SK-N-SH treated with all-trans-retinoic acid at 6 μM for 48 hours (cell line): ENCODE data around the gene UCP2.

Experiments used
- PPARA ChIP-seq: fragments of 250-450 bp; sonication (Bioruptor Pico); IDR thresholded peaks from 2 replicates; pipeline ENCODE4 v1.5.0; 2020; ENCODE audit warnings: mild to moderate bottlenecking, borderline replicate concordance
- SNAI2 ChIP-seq: fragments of 250-450 bp; sonication (Bioruptor Pico); IDR thresholded peaks from 2 replicates; pipeline ENCODE4 v1.5.0; 2020; ENCODE audit warnings: mild to moderate bottlenecking, moderate library complexity
- ZFP3 ChIP-seq: fragments of 250-450 bp; sonication (Bioruptor Pico); IDR thresholded peaks from 2 replicates; pipeline ENCODE4 v1.5.0; 2020; ENCODE audit warnings: mild to moderate bottlenecking, moderate library complexity
- ZNF8 ChIP-seq: fragments of 450-650 bp; formaldehyde crosslinking; IDR thresholded peaks from 2 replicates; pipeline ENCODE4 v1.5.0; 2020; ENCODE audit warnings: mild to moderate bottlenecking, moderate library complexity
- TF ChIP-seq, protein P1 (sequence below): fragments of 250-450 bp; sonication (Bioruptor Pico); IDR thresholded peaks from 2 replicates; pipeline ENCODE4 v1.8.0; 2021; ENCODE audit warnings: low read depth, mild to moderate bottlenecking, moderate library complexity, borderline replicate concordance

DNA sequence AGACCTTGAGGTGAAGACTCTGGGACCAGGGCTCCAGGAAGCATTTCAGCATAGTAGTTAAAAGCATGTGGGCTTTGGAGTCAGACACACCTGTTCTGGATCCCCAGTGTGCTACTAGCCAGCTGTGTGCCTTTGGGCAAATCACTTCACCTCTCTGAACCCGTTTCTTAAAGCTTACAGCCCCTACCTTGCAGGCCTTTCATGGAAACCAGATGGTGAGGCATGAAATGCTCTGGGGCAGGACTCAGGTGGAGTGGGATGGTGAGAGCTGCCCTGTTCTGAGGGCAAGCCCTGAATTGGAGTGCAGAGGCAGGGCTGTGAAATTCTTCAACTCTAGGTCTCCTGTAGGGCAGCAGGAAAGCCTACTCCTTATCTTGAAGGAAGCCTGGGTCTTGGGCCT is 10.5 kb downstream of the UCP2 start:
- no peak for TF ChIP-seq SNAI2
- TF ChIP-seq, protein P1, sequence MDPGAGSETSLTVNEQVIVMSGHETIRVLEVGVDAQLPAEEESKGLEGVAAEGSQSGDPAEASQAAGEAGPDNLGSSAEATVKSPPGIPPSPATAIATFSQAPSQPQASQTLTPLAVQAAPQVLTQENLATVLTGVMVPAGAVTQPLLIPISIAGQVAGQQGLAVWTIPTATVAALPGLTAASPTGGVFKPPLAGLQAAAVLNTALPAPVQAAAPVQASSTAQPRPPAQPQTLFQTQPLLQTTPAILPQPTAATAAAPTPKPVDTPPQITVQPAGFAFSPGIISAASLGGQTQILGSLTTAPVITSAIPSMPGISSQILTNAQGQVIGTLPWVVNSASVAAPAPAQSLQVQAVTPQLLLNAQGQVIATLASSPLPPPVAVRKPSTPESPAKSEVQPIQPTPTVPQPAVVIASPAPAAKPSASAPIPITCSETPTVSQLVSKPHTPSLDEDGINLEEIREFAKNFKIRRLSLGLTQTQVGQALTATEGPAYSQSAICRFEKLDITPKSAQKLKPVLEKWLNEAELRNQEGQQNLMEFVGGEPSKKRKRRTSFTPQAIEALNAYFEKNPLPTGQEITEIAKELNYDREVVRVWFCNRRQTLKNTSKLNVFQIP, result no peak
- no peak for TF ChIP-seq ZFP3
- TF ChIP-seq PPARA (CRISPR knock-in tag), result no peak
- no peak for TF ChIP-seq ZNF8
